Activated CD4-positive, alpha-beta T cell treated with anti-CD3 and anti-CD28 coated beads, Interleukin-2, amount 50 U/mL, for 1 hour (primary cell): ENCODE data around the gene GINS2.

ENCODE experiments used
- DNase-seq: peaks from one replicate; pipeline ENCODE4 v3.0.0-alpha.2; 2020

GINS2 gene

DNA sequence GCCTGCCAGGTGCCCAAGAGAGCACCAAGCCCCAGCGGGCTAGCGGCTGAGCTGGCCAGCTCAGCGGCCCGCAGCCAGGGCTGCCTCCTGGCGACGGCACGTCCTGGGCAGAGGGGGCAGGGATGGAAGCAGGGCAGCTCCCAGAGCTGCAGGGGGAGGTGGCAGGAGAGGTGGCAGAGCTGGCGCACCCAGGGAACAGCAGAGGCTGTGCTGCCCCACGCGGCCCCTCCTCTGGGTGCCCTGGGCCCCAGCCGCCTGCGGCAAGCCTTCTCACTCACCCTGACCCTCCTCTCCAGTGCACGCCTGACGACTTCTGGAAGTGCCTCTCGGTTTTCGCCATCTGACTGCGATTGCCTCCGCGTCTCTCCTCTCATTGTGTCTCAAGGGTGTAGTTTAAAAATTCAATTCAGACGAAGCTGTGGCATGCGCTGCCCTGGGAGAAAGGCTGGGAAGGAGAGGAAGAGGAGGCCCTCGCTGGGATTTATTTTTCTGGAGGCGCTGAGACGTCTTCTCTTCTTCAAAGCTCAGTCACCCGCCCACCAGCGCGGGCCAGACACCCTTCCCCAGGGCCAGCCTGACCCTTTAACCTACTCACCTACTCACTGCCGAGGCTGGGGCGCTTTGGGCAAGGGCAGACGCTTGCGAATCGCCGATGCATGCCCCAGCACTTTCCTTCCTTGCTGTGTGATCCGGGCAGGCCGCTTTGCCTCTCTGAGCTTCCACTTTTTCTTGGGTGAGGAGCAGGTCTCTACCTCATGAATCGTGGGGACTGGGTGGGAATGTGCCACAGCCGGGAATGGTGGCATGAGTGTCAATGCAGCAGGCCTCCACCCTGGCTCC is 50.7 kb downstream of the GINS2 start:
- DNase-seq, result no peak

DNA sequence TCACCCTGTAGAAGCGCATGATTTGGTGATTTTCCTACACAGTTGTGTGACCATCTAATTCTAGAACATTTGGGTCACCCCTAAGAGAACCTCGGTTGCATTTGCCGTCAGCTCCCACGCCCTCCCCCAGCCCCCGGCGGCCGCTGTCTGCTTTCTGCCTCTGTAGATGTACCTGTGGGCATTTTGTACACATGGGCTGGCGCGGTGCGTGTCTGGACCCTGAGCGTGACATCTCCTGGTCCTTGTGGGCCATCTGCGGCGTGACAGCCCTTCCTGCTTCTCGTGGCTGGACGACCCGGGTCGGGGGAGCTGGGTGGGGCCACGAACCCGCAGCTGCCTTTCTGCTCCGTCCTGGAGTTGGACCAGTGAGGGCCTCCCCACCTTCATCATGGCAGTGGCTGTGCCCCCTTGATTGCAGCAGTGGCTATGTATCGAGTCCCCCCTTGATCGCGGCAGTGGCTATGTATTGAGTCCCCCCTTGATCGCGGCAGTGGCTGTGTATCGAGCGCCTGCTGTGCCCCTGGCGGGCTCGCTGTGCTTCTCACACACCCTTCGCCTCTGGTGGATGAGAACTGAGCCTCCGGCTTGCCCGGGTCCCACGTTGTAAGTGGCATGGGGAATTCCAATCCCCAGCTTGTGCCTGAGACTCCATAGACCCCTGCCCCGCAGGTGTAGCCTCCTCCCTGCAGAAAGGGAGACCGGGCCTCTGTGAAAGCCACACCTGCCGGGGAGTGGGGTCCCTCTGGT is 51.5 kb downstream of the GINS2 start:
- no peak for DNase-seq

DNA sequence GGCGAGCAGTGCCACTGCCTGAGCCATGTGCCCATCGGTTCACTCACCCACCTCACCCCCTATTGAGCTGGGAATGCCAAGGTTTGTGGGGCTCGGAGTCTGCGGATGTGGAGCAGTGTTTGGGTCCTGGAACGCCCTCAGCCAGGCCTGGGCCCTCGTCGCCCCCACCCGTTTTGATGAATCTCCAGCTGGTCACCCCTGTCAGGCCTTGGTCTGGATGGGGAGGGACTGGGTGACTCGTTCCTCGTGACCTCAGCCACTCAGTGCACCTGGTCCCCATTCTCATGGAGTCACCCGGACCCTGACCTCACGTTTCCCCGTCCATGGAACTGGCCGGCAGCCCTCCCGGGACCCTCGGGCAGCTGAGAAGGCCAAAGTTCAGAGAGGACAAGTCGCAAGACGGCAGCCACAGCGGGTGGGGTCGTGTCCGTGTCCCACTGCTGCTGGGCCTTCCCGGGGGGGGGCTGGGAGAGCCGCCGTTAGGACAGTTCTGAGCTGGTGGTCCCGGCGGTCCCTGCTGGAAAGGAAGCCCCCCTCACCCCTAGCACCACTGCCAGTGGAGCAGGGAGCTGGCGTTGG is 52.4 kb downstream of the GINS2 start:
- no peak for DNase-seq

DNA sequence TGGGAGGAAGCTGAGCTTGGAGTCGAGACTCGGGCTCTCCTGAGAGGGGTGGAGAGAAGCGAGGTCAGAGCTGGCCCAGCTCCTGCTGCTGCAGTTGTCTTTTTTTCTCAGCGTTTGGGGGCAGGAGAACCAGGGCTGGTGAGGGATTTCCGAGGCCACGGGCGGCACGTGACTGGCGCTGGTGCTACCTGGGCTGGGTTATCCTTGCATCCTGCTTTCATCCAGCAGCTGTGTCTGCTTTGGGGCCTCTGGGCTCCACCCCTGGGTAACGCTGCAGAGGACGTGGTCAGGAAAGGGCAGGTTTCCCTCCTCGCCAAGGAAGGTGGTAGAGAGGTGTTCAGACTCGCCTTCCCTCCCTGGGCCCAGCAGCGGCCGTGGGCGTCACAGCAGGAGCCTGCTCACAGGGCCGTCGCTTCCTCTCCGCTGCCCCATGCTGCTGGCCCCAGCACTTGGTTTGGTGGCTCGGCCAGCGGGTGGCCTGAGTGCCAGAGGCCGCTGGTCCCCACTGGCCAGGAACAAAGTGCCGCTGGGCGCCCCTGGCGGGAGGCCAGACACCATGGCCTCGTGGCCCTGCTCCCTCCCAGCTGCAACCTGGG is 53.1 kb downstream of the GINS2 start:
- DNase-seq, result no peak

DNA sequence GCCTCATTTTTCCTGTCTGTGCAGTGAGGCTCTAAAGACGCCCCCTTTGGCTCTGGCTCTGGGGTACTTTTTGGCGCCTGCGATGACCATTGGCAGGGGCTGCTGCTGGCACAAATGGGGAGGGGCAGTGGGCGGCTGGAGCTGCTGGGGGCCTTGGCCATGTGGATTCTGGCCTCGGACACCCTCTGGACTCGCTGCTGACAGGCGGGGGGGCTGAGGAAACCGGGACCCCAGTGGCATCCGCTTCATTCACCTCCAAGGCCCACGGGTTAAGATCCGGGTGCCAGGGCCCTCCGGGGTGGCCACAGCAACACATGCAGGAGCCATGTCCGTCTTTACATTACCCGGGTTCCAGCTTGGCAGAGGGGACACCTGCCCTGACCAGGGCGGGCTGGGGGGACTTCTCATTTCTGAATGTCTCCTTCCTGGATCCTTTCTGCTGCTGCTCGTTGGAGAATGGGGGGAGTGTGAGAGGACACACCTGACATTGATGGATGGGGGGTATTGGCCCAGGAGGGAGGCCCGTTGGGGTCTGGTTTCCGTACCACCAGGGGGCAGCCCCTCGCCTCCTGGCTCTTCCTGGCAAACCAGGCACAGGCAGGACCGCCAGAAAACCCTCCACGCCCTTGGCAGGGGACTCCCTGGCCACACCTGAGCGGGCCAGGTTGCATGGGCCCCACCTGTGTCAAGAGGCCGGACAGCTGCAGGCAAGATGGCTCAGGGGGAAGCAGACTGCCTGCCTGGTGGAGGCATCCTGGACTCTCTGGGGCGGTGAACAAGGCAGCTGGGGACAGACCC is 53.8 kb downstream of the GINS2 start:
- no peak for DNase-seq

DNA sequence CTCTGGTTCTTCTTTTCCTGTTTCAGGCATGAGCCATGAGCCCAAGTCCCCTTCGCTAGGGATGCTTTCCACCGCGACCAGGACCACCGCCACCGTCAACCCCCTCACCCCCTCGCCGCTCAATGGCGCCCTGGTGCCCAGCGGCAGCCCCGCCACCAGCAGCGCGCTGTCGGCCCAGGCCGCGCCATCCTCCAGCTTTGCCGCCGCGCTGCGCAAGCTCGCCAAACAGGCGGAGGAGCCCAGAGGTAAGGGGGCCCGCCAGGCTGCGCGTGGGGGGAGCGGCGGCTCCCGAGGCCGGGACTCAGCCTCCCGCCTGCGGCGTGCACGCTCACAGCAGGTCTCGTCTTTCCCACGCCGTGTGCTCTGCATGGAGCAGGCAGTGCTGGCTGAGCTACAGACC is 54.9 kb downstream of the GINS2 start:
- DNase-seq, result no peak

DNA sequence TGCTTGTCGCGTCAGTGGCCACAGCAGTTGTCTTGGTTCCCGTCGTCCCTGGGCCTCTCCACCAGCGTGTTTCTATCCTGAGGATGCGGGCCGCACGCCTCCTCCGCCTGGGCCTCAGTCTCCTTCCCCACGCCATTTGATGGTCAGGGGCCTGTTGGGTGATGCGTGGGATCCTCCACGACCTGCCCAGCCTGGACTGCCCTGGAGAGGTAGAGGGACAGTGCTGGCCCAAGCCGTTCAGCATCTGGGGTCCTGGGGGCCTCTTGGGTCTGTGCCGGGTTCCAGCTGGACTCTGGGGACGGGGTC is 55.4 kb downstream of the GINS2 start:
- DNase-seq, result no peak

DNA sequence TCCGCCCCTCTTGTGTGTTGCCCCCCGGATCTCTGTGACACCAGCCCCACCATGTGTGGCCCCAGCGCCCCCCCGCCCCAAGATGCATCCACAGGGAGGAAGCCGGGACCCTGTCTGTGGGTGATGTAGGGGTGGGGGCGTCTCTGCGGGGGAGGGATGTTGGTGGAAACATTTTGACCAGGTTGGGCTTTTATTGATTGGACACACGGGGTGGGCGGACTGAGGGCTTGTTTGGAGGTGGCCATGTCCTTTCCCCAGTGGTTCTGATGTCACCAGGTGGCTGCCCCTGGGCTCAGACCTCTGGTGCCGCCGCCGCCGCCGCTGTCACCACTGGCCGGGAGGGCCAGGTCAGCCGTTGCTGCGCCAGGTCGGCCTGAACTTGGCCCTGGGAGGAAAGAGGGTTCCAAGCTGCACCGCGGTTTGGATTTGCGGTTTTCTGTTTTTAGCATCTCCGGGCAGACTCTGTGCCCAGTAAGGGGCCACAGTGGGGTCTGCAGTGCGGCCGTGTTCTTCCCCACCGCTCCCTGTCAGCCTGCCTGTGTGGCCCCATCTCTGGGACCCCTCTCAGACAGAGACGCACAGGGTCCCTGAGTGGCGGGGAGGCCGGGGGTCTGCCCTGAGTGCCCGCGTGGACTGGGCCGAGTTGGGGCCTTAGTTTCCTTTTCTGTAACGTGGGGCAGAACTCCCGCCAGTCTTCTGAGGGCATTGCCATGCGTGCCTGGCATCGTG is 55.9 kb downstream of the GINS2 start:
- DNase-seq, result no peak

DNA sequence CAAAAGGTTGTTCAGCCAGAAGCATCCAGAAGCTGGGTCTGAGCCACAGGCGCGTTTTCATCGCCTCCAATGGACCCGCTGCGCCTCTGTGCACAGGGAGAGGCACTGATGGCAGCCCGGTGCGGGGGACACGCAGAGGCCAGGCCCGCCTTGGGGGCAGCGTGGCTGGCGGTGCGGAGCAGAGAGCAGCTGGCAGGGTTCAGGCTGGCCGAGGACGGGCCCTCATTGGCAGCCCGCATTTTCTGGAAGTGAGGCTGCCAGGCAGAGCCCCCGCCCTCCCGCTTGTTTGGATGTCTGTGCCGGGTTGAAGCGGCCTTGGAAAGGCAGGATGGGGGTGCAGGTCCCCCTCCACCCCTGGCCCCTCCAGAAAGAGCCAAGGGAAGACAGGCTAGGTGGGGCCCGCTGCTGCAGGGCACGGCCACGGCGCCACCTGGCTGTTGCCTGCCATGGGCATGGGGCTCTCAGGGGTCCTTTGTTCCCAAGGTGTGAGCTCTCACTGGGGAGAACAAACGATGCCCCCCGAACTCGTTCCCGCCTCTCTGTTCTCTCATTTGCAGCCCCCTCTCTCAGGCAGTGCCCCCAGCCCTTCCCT is 56.9 kb downstream of the GINS2 start:
- no peak for DNase-seq

DNA sequence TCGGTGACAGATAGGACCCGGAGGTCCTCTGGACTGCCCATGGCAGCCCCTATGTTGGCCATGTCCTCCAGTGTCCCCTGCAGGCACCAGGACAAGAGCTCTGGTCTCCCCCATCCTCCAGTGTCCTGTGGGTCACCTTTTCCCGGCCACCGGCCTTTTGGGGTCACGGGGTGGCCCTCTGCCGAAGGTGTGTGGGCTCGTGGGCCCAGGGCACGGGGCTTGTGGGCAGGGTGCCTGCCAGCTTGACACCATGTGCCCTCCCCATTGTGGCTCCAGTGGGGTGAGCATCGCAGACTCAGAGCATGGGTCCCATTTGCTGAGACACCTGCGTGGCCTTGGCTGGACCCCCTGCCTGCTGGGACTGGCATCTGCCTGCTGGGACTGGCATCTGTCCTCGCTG is 57.5 kb downstream of the GINS2 start:
- DNase-seq, result no peak

DNA sequence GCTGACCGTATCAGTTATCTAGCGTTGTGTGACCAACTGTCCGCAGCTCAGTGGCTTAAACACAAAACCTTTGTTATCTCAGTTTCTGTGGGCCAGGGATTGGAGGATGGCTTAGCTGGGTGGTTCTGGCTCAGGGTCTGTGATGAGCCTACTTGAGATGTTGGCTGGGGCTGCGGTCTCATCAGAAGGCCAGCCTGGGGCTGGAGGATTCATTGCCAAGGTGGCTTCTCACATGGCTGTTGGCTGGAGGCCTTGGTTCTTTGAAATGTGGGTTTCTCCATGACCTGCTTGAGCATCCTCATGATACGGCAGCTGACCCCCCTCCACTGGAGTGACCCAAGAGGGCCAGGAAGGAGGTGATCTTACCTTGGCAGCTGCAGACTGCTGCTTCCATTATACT is 58.9 kb downstream of the GINS2 start:
- no peak for DNase-seq

DNA sequence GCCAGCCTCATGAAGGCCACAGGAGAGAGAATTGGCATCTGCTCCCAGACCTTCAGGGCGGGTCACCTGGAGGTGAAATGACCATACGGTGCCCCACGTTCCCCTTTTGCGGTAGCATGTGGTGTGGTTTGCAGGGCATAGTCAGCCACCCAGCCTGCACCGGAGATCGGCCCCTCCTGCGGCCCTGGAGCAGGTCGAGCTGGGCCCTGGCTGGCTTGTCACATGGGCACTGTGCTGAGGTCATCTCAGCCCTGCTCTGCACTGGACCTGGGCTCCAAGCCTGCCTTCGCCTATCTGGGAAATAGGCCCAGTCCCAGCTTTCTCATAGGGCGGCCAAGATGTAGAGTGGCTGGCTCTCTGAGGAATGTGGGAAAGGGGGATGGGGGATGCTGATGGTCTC is 59.4 kb downstream of the GINS2 start:
- DNase-seq, result no peak

DNA sequence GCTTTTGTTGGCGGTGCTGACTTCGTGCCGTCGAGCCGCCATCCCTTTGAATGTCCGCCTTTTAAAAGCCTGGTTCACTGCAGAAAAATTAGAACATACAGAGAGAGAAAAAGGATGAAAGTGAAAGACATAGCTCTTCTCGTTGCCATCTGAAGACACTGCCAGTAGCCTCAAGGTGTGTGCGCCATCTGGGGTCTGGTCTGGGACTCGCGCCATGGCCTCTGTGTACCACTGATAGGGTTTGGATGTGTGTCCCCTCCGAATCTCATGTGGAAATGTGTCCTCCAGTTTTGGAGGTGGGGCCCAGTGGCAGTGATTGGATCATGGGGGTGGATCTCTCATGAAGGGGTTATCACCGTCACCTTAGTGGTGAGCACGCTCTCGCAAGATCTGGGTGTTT is 60.1 kb downstream of the GINS2 start:
- no peak for DNase-seq

DNA sequence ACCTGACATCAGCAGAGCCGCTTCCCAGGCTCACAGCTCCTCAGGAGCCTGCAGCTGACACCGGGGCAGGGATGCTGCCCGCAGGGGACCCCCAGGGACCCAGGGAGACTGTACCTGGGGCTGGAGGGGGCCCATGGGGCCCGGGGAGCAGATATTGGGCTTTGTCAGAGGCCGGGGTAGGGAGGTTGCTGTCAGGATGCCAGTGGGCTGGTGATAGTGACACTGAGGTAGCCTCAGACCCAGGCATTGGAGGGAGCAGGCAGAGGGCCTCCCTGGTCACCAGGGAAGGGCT is 60.5 kb downstream of the GINS2 start:
- DNase-seq, result no peak

DNA sequence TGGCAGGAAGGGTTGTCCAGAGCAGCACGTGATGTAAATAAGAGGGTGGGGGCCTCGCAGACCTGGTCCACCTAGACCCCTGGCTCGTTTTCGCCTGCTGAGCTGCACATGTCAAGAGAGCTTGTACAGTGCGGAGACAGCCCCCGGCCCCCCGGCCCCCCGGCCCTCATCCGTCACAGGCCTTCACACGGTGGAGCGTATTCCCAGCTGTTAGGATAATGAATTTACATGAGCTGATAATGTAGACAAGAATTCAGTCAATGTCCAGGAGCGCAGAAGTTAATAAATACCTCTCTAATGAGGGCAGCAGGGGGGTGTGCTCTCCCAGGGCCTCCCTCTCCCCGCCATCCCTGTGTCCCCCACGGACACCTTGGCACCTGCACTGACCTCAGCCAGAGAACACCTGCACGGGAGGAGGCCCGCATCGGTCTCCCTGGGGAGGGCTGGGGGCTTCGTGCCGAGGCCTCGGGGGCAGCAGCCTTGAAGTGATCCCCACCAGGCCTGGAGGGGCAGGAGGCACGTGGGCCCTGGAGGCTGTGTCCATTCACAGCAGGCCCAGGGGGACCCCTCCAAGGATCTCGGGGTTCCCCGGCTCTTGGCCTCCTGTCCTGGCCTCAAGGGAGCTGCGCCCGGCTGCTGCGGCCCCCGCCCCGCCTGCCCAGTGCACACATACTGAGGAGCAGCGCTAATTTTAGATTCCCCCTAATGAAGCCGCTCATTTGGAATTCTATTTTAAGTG is 61.1 kb downstream of the GINS2 start:
- no peak for DNase-seq

DNA sequence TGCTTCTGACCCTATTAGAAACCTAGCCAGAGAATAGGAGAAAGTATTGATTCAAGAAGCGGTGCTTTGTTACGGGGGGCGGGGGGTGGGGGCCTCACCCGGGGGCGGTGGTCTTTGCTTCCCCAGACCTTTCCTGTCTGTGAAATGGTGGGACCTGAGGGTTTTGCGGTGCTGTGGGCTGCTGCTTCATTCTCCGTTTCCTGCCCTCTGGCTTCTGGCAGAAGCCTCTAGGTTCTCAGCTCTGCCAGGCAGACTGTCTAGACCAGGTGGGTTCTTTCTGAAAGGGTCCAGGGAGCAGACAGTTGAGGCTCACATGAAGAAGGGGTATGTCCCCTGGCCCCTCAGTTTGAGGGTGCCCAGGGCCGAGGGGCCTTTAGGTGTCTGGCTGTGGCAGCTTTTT is 61.7 kb downstream of the GINS2 start:
- DNase-seq, result no peak
